ENCODE data around the gene EZR. TPM values are rescaled to one million over a fixed set of nuclear protein-coding genes. Genes with fewer than 3 reads are reported as not detected.

Gene EZR
- total and polyA plus RNA-seq, 2 experiments from 2014 or later, result 399 to 623 TPM

- Histone ChIP-seq H3K4me3 (no peak overlapping the region), H4K20me1 (ENCODE audit: insufficient read depth, poor library complexity, severe bottlenecking) (no peaks in the 10 kb centered on the region), H3K4me1 (ENCODE audit: insufficient read depth) (peaks cover 21% of the 10 kb centered on the region), H3K9me2 (replicated peaks; ENCODE audit: insufficient read depth) (no peaks in the 10 kb centered on the region), H3K4me2 (no peak overlapping the region), H2AFZ (no peak overlapping the region), H3K36me3 (replicated peaks; ENCODE audit: insufficient read depth, low read depth) (no peaks in the 10 kb centered on the region), H3K27me3 (no peaks in the 10 kb centered on the region), H3K9me3 (ENCODE audit: low read depth) (no peaks in the 10 kb centered on the region), H3K27ac (no peak overlapping the region), H3K79me2 (no peaks in the 10 kb centered on the region)
- DNase-seq (ENCODE audit: low spot score), result no peak
- WGBS (ENCODE audit: low lambda C conversion rate, missing lambda C conversion rate), result 73% methylated on average over 5 of the region's 5 CpGs
- no peak for TF ChIP-seq EZH2 (IDR thresholded peaks at IDR 0.05; ENCODE audit: borderline replicate concordance)
- TF ChIP-seq CTCF (IDR thresholded peaks at IDR 0.05; ENCODE audit: poor library complexity), result no peak
- no peak for TF ChIP-seq EZH2phosphoT487 (IDR thresholded peaks at IDR 0.05; ENCODE audit: low read depth, severe bottlenecking, unreplicated experiment)
These were observed 96.9 kb downstream of the EZR start for GRCh38 chr6:158722176-158722729.

DNA sequence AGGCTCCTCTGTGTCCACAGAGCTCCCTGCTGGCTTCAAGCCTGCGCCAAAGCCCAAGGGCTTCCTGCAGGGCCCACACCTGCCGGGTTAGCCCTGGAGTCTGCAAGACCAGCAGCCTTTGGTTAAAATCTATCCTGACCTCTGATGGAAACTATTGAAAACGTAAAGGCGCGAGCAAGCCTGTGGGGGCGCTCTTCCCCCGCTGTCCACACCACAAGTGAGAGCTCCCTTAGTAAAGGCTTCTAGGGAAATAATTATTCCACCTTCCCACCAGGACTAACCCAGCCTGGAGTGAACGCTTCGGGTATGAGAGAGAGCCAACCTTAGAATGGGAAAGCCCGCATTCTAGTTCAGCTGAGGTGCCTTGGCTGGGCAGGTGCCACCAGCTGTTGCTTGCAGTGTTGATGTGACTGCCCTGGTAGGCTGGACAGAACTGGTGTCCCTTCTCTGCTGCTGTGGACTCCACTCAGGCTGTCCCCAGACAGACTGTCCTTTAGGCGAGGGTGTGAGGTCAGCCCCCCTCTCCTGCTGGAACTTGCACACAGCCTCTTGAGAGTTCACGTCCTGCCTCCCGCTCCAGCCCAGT lies 100.6 kb downstream of the EZR start:
- H3K9me3 ChIP-seq (ENCODE audit: low read depth), result no peaks in the 10 kb centered on the region
- TF ChIP-seq EZH2 (IDR thresholded peaks at IDR 0.05; ENCODE audit: borderline replicate concordance), result no peak
- TF ChIP-seq CTCF (IDR thresholded peaks at IDR 0.05; ENCODE audit: poor library complexity), result peak; percentile 66
- no peak for TF ChIP-seq EZH2phosphoT487 (IDR thresholded peaks at IDR 0.05; ENCODE audit: low read depth, severe bottlenecking, unreplicated experiment)
- H3K4me2 ChIP-seq, result peak overlapping the region; percentile 27
- peak; percentile 78 for DNase-seq (ENCODE audit: low spot score)
- peak overlapping the region; percentile 80 for H3K27ac ChIP-seq
- H3K79me2 ChIP-seq, result no peaks in the 10 kb centered on the region
- no peak overlapping the region for H3K4me3 ChIP-seq
- H3K27me3 ChIP-seq, result no peaks in the 10 kb centered on the region
- H3K9me2 ChIP-seq (replicated peaks; ENCODE audit: insufficient read depth), result no peaks in the 10 kb centered on the region
- peaks cover 21% of the 10 kb centered on the region for H3K4me1 ChIP-seq (ENCODE audit: insufficient read depth)
- H3K36me3 ChIP-seq (replicated peaks; ENCODE audit: insufficient read depth, low read depth), result no peaks in the 10 kb centered on the region
- 32% methylated on average over 13 of the region's 13 CpGs for WGBS (ENCODE audit: low lambda C conversion rate, missing lambda C conversion rate)
- no peaks in the 10 kb centered on the region for H4K20me1 ChIP-seq (ENCODE audit: insufficient read depth, poor library complexity, severe bottlenecking)
- no peak overlapping the region for H2AFZ ChIP-seq

DNA sequence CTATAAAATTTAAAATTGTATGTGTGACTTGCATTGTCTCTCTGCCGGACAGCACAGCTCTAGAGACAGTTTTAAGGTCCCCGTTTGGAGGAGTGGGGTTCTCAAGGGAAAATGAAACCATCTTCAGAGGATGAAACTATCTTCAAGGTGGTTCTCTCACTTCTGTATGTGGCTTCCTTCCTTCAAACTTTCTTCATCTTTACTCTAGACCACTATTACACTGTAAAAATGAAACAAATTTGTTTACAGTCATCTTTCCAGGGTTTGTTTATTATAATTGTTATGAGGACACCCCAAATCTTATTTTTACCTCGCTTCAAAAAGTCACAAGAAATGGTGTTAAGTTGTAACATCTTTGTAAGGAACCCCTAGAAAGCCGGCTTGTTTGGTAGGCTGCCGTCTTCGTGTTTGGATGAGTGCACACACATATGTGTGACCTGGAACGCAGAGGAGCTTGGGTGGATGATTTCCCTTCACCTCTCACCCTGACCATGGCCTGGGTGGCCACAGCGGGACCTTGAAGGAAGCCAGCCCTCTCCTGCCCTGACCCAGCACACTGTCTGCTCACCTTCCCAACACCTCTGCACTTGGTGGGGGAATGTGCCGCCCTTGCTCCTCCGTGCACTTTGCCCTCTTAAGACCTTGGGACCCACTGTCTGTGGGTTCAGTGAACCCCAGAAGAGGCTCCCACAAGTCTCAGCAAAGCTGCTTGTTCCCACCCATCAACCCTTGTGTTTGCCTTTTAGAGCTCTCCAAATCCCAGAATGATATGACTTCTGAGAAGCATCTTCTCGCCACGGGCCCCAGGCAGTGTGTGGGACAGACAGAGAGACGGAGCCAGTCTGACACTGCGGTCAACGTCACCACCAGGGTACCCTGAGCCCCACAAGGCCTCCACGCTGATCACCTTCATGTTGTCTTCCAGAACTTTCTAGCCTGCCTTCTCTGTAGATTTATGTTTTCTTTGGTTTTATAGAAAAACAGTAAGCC lies 101.5 kb downstream of the EZR start:
- Histone ChIP-seq H3K27ac (peak overlapping the region; percentile 80), H3K9me3 (ENCODE audit: low read depth) (no peaks in the 10 kb centered on the region), H3K27me3 (no peaks in the 10 kb centered on the region), H3K4me2 (peak overlapping the region; percentile 24), H3K4me3 (no peak overlapping the region), H2AFZ (no peak overlapping the region), H3K9me2 (replicated peaks; ENCODE audit: insufficient read depth) (no peaks in the 10 kb centered on the region), H3K36me3 (replicated peaks; ENCODE audit: insufficient read depth, low read depth) (no peaks in the 10 kb centered on the region), H3K79me2 (no peaks in the 10 kb centered on the region), H3K4me1 (ENCODE audit: insufficient read depth) (peaks cover 21% of the 10 kb centered on the region), H4K20me1 (ENCODE audit: insufficient read depth, poor library complexity, severe bottlenecking) (no peaks in the 10 kb centered on the region)
- no peak for DNase-seq (ENCODE audit: low spot score)
- TF ChIP-seq CTCF (IDR thresholded peaks at IDR 0.05; ENCODE audit: poor library complexity) (no peak), EZH2 (IDR thresholded peaks at IDR 0.05; ENCODE audit: borderline replicate concordance) (no peak), EZH2phosphoT487 (IDR thresholded peaks at IDR 0.05; ENCODE audit: low read depth, severe bottlenecking, unreplicated experiment) (no peak)
- WGBS (ENCODE audit: low lambda C conversion rate, missing lambda C conversion rate), result 92% methylated on average over 16 of the region's 16 CpGs

Small RNA genes within 50 kb of the gene (microRNA-seq; reads per million reads assigned to microRNA genes)
- 1.3 reads per million for gene MIR3918

Small RNA genes within 50 kb of the gene (small RNA-seq; reads per million reads assigned to genes)
- gene MIR3918, result not detected

Other genes with a start within 250 kb of the EZR start
- gene DYNLT1, start 174.6 kb downstream of the EZR start, total RNA-seq, result 81.4 and 82.6 TPM in 2 replicates
- gene DYNLT1, start 174.6 kb downstream of the EZR start, polyA plus RNA-seq, result 180 and 219 TPM in 2 replicates
- 1.4 and 1.7 TPM in 2 replicates for gene SYTL3, start 169.3 kb downstream of the EZR start, total RNA-seq
- gene SYTL3, start 169.3 kb downstream of the EZR start, polyA plus RNA-seq, result 1.5 and 3.1 TPM in 2 replicates
- gene RSPH3, start 180.8 kb upstream of the EZR start, total RNA-seq, result 7.8 and 8.0 TPM in 2 replicates
- gene RSPH3, start 180.8 kb upstream of the EZR start, polyA plus RNA-seq, result 8.2 and 12.9 TPM in 2 replicates
- 4.4 and 4.9 TPM in 2 replicates for gene TAGAP, start 225.6 kb upstream of the EZR start, total RNA-seq
- 1.9 and 2.9 TPM in 2 replicates for gene TAGAP, start 225.6 kb upstream of the EZR start, polyA plus RNA-seq